GM18507 (cell line): ENCODE data around the gene SNAPC4.
"Not testable (repeated sequence)": the region's sequence is repeated elsewhere in the genome, so short reads cannot be mapped to it uniquely, and the experiment has no call there.

Source experiments
- DNase-seq: peaks from one replicate; pipeline ENCODE4 v3.0.0; 2011; ENCODE audit warnings: low read depth; ENCODE audit not compliant: insufficient read length; ENCODE audit errors: extremely low spot score
- FAIRE-seq: peaks from 2 replicates; lab custom pipeline; 2011; peaks lifted over from hg19 to GRCh38; lab: Jason Lieb, UNC

SNAPC4 gene

GRCh38 chr9:136411378-136411777 lies 11.4 kb upstream of the SNAPC4 start:
- DNase-seq (no peak), FAIRE-seq (no peak)

GRCh38 chr9:136410500-136411287 lies 10.7 kb upstream of the SNAPC4 start, which contains the start of the genes ENTR1 and PMPCA:
Gene ENTR1 (minus strand): TSS chr9:136410614. CDS start chr9:136410397, 217 bp downstream.
Gene PMPCA (plus strand): TSS chr9:136410658. CDS start chr9:136410669, 11 bp downstream.
- DNase-seq (peak; percentile 98), FAIRE-seq (peak; percentile 95)

- FAIRE-seq (no peak), DNase-seq (peak; percentile 23)
These were observed 9.8 kb upstream of the SNAPC4 start for GRCh38 chr9:136409557-136410455.

GRCh38 chr9:136407911-136408310 lies 7.9 kb upstream of the SNAPC4 start:
- DNase-seq (no peak), FAIRE-seq (no peak)

DNA sequence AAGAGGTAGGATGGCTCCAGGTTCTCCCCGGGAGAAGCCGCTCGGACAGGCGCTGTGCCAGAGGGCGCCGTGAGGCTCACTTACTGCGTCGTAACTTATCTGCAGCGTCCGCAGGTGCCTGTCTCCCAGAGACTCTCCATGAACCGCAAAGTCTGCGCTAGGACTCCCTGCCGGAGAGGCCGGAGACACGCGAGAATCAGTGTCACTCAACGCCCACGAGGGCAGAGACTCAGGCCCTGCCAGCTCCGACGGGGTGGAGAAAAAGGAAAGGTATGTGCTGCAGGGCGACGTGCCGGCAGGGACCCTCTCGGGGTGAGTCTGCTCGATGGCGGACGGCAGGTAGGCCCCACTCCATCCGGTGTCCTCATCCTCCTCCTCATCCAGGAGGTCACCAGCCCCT lies 7.1 kb upstream of the SNAPC4 start:
- FAIRE-seq, DNase-seq: not testable (repeated sequence)

DNA sequence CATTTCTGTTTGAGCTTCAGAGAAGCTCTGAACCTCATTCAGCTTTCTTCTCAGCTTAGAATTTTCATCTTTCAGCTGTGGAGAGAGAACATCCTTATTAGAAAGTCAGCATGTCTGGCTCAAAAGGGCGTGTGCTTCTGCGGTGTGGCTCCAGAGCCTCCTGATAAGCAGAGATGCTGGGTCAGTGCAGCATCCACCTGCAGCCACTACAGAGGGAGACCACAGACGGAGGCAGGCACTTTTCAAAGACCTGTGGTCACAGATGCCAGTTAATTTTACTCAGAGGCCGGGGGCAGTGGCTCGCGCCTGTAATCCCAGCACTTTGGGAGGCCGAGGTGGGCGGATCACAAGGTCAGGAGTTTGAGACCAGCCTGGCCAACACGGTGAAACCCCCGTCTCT lies 5.9 kb upstream of the SNAPC4 start:
- not testable (repeated sequence) for FAIRE-seq, DNase-seq

- no peak for FAIRE-seq
- no peak for DNase-seq
These were observed 5.5 kb upstream of the SNAPC4 start for GRCh38 chr9:136405481-136405880.

GRCh38 chr9:136404801-136405136 lies 4.8 kb upstream of the SNAPC4 start:
- FAIRE-seq (no peak), DNase-seq (no peak)

GRCh38 chr9:136403915-136404800 lies 4.2 kb upstream of the SNAPC4 start:
- FAIRE-seq: peak; percentile 90

GRCh38 chr9:136403538-136403914 lies 3.6 kb upstream of the SNAPC4 start:
- FAIRE-seq (peak; percentile 89), DNase-seq (peak; percentile 54)

More at GRCh38 chr9:136403915-136404800, 4.2 kb upstream of the SNAPC4 start:
- no peak for DNase-seq

DNA sequence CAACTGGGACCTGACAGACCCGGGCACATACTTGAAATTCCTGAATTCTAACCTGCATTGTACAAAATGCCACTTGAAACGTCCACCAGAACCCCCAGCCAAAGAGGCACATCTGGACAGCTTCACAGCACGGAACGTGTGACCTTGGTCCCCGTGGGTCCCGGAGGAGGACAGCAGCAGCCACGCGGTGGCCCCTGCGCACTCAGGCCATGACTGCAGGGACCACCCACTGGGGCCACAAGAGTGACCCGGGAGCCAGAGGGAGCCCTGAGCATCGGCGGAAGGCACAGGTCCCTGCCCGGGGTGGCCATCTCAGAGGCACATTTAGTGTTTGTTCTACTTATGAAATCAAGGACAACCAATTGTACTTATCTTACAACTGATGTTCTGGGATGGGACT lies 2.1 kb upstream of the SNAPC4 start:
- DNase-seq (no peak), FAIRE-seq (no peak)

DNA sequence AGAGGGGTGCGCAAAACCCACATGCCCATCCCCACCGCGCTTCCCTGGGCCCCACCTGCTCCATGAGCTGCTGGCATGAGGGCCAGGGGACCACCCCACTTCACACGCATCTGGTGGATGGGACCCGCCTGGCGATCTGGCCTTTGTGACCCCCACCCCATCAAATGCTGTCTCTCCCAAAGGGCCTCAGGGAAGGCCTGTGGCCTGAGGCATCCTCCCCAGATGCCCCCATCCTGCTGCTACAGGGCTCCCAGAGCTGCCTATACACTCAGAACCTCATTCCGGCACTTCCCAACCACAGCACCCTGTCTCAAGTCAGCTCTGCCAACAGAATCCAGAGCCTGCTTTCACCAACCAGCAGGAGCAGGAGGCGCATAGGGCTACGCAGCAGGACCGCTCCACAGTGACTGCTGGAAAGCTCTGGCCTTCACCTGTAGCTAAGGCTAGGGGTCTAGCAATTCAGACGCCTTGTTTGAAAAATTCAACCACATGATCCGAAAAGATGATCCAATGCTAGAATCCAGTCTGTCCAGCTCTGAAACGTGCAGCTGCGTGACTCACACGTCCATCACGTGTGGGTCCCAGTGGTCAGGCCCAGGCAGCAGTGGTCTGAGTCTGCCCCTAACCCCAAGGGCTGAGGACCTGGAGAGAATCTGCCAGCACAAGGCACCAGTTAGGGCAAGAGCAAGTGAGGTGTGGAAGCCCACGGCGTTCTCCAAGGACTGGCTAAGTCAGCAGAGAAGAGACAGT lies 1.4 kb upstream of the SNAPC4 start:
- FAIRE-seq: no peak
- no peak for DNase-seq

- FAIRE-seq (peak; percentile 26), DNase-seq (no peak)
These were observed 563 bp downstream of the SNAPC4 start for GRCh38 chr9:136399176-136400037.

DNA sequence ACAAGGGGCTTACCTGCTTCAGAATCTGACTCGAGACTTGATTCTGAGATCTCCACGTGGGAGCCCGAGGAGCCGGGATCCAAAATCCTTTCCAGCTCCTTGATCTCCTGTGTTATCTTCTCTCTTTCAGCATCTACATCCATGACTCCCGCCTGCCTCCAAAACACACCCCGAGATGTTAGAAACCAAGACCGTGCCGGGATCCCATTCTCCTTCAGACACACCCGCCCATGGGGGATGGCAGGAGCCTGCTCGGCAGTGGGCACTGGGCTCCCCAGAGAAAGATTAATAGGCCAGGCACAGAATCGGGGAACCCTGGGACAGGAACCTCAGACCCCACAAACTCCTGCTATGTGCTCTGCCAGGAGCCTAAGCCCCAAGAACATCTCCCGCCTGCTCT lies 1.7 kb downstream of the SNAPC4 start:
- DNase-seq (no peak), FAIRE-seq (no peak)

- no peak for FAIRE-seq
- no peak for DNase-seq
These were observed 2.3 kb downstream of the SNAPC4 start for GRCh38 chr9:136397643-136398042.

DNA sequence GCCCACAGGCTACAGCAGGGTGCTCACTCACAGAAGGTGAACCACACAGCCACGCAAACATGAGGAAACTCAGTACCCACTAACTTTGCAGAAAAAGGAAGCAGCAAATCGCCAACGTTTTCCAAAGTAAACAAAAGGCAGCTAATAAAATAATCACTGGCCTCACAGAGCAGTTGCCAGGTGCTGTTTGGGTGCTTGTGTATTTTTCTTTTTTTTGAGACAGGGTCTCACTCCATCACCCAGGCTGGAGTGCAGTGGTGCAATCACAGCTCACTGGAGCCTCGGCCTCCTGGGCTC lies 3.8 kb downstream of the SNAPC4 start:
- FAIRE-seq: no peak
- no peak for DNase-seq

- FAIRE-seq (no peak), DNase-seq (no peak)
These were observed 4.4 kb downstream of the SNAPC4 start for GRCh38 chr9:136395345-136396218.
